CD14-positive monocyte (primary cell): ENCODE data around the gene LAMB1. TPM values are rescaled to one million over a fixed set of nuclear protein-coding genes. Genes with fewer than 3 reads are reported as not detected.

Source experiments
- DNase-seq, 3 donors: peaks; one replicate each; pipeline ENCODE4 v3.0.0-alpha.2; 2011 to 2022
- H2AFZ ChIP-seq: 2 replicates; pipeline ENCODE4 v1.6.0; 2012; ENCODE audit warnings: mild to moderate bottlenecking, low read depth, low read length, inconsistent platforms; ENCODE audit not compliant: insufficient read depth, poor library complexity, severe bottlenecking
- H3K27ac ChIP-seq, 2 donors: 1 replicate in 1 of 2; 2 replicates in 1 of 2; pipeline ENCODE4 v1.5.1; 2012 to 2013; ENCODE audit warnings: low read length in 2 of 2, control low read depth in 1 of 2, inconsistent platforms in 1 of 2, low read depth in 1 of 2, mild to moderate bottlenecking in 1 of 2
- H3K27me3 ChIP-seq, 2 donors: one replicate each; pipeline versions ENCODE4 v1.6.0 to v1.6.1; 2011 to 2013; ENCODE audit warnings: low read length in 2 of 2; ENCODE audit not compliant: control insufficient read depth in 2 of 2, insufficient read depth in 2 of 2
- H3K36me3 ChIP-seq, 2 donors: replicated peaks in 1 of 2; 1 replicate in 1 of 2; 2 replicates in 1 of 2; pipeline versions ENCODE4 v1.5.1 to v1.6.1; 2012 to 2013; ENCODE audit warnings: low read length in 2 of 2, control low read depth in 1 of 2, inconsistent platforms in 1 of 2, mild to moderate bottlenecking in 1 of 2; ENCODE audit not compliant: insufficient read depth in 2 of 2, control insufficient read depth in 1 of 2
- H3K4me1 ChIP-seq, 2 donors: 1 replicate in 1 of 2; 2 replicates in 1 of 2; pipeline versions ENCODE4 v1.5.1 to v1.6.1; 2012 to 2013; ENCODE audit warnings: low read length in 2 of 2, control low read depth in 1 of 2, inconsistent platforms in 1 of 2, mild to moderate bottlenecking in 1 of 2, moderate library complexity in 1 of 2; ENCODE audit not compliant: insufficient read depth in 2 of 2, control insufficient read depth in 1 of 2
- H3K4me2 ChIP-seq: replicated peaks from 2 replicates; pipeline ENCODE3; 2012; ENCODE audit warnings: low read length, moderate library complexity, mild to moderate bottlenecking; ENCODE audit not compliant: poor library complexity, severe bottlenecking; ENCODE audit errors: extremely low read depth
- H3K4me3 ChIP-seq, 3 experiments: fragments of 200-600 bp in 1 of 3; sonication (generic) in 1 of 3; replicated peaks in 1 of 3; 1 replicate in 2 of 3; 2 replicates in 1 of 3; pipeline ENCODE4 v1.5.1; 2011 to 2013; ENCODE audit warnings: low read length in 3 of 3, mild to moderate bottlenecking in 3 of 3, control low read depth in 2 of 3, low read depth in 2 of 3, inconsistent platforms in 1 of 3, moderate library complexity in 1 of 3
- H3K79me2 ChIP-seq: 2 replicates; pipeline ENCODE4 v1.6.0; 2012; ENCODE audit warnings: mild to moderate bottlenecking, control low read depth, inconsistent platforms, low read length, moderate library complexity; ENCODE audit not compliant: insufficient read depth
- H3K9ac ChIP-seq: 2 replicates; pipeline ENCODE4 v1.6.0; 2017; ENCODE audit warnings: low read length, mild to moderate bottlenecking; ENCODE audit not compliant: insufficient read depth, poor library complexity, severe bottlenecking
- H3K9me3 ChIP-seq, 2 donors: replicated peaks in 1 of 2; 1 replicate in 1 of 2; 2 replicates in 1 of 2; pipeline versions ENCODE4 v1.5.1 to v1.6.1; 2012 to 2013; ENCODE audit warnings: low read length in 2 of 2, control low read depth in 1 of 2; ENCODE audit not compliant: control insufficient read depth in 1 of 2, insufficient read depth in 1 of 2
- H4K20me1 ChIP-seq: 2 replicates; pipeline ENCODE4 v1.6.0; 2012; ENCODE audit warnings: mild to moderate bottlenecking, low read length, control low read depth, moderate library complexity; ENCODE audit not compliant: insufficient read depth
- H3K27ac Mint-ChIP-seq, 7 donors: one replicate each; pipeline ENCODE4 v1.8.0; 2020; ENCODE audit warnings: mild to moderate bottlenecking in 7 of 7, mixed read lengths in 7 of 7, moderate library complexity in 6 of 7, inconsistent platforms in 2 of 7
- H3K27me3 Mint-ChIP-seq, 3 donors: one replicate each; pipeline ENCODE4 v1.8.0; 2021 to 2022; ENCODE audit warnings: low read depth in 3 of 3, mild to moderate bottlenecking in 3 of 3, mixed read lengths in 3 of 3, moderate library complexity in 3 of 3, inconsistent platforms in 1 of 3
- H3K36me3 Mint-ChIP-seq, 2 donors: one replicate each; pipeline ENCODE4 v1.8.0; 2020; ENCODE audit warnings: mixed read lengths in 2 of 2, inconsistent platforms in 1 of 2, mild to moderate bottlenecking in 1 of 2
- H3K4me1 Mint-ChIP-seq: one replicate; pipeline ENCODE4 v1.8.0; 2020; ENCODE audit warnings: mild to moderate bottlenecking, mixed read lengths
- H3K4me3 Mint-ChIP-seq, 2 donors: one replicate each; pipeline ENCODE4 v1.8.0; 2020; ENCODE audit warnings: mild to moderate bottlenecking in 2 of 2, mixed read lengths in 2 of 2, moderate library complexity in 1 of 2
- H3K9me3 Mint-ChIP-seq, 7 donors: one replicate each; pipeline ENCODE4 v1.8.0; 2020 to 2022; ENCODE audit warnings: mixed read lengths in 7 of 7, mild to moderate bottlenecking in 6 of 7, moderate library complexity in 6 of 7, inconsistent platforms in 2 of 7
- CTCF ChIP-seq: fragments of 200-600 bp; IDR thresholded peaks from one replicate; pipeline ENCODE4 v1.8.0; 2022; ENCODE audit warnings: antibody characterized with exemption, mild to moderate bottlenecking
- WGBS: methylation state at CpG from one replicate; pipeline ENCODE4 v1.1.5; 2013; ENCODE audit warnings: missing lambda C conversion rate; ENCODE audit not compliant: insufficient coverage; 5-methylcytosine and 5-hydroxymethylcytosine counted together
- intact Hi-C, 2 donors: fragments of 100-400 bp; cut with micrococcal nuclease; formaldehyde crosslinking; loops; one replicate each; pipeline versions ENCODE4 v1.15.0 to v1.15.1; 2023
- polyA plus RNA-seq, 3 donors: library from polyadenylated mRNA; depleted of rRNA in 1 of 3; unstranded in 2 of 3; stranded (reverse) in 1 of 3; fragments of 300-500 nt in 2 of 3; fragments of >200 nt in 1 of 3; fragmentation: Illumina TruSeq in 2 of 3; gene quantifications; 1 replicate in 2 of 3; 2 replicates in 1 of 3; pipeline ENCODE4 v1.2.3, GENCODE V29; 2012 to 2021

The LAMB1 gene
- polyA plus RNA-seq, 3 donors = 0.42 TPM; not detected in 2

DNA sequence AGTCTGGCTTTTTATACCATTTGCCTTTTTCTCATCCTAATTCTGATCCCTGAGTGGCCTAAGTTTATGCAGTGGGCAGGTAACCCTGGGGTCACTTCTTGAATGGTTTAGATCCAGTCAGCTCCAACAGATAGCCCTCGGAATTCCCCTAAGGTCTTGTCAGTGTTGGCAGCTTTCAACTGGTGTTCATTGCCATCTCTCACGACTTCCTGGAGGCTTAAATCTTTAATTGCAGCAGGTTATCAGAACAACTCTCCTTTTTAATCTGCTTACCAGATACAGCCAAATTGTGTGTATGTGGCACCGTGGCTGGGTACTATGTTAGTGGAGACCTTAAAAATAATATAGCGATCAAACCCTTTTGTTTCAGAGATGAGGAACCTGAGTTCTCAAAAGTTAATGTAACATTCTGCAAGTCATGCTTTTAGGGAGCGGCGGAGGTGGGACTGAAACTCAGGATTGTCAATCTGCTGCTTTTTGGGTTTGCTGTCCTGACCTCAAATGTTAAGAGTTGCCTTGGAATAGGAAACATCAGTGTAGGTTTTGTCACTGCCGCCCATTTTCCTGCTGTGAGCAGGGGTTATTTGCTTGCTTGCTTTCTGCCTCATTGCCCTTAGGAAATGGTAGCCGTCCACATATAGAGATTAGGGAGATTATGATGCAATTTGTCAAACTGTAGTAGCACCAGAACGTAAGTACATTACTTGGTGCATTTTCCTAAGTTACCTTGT is 111.2 kb downstream of the LAMB1 start:
- H3K27me3 Mint-ChIP-seq = peaks cover 0 to 3% (median 0%) of the 10 kb centered on the region in 3 donors
- Histone ChIP-seq H3K9ac (peak overlapping the region; percentile 96), H3K27me3 (no peaks in the 10 kb centered on the region), H3K27ac (peak overlapping the region; percentile 86 to 95), H3K9me3 (peaks cover 0 to 2% of the 10 kb centered on the region in 2 donors), H3K4me1 (peaks cover 27 to 34% of the 10 kb centered on the region in 2 donors), H2AFZ (peak overlapping the region; percentile 88), H3K4me3 (peak overlapping the region; percentile 43 to 80 (median 54)), H4K20me1 (peaks cover 35% of the 10 kb centered on the region), H3K36me3 (peaks cover 28 to 40% of the 10 kb centered on the region in 2 donors), H3K4me2 (peak overlapping the region; percentile 88), H3K79me2 (peaks cover 55% of the 10 kb centered on the region)
- DNase-seq = peak; percentile 31 to 71 (median 32)
- H3K27ac Mint-ChIP-seq = peak overlapping the region; percentile 99 to 100 (median 100)
- 5% methylated on average over 3 of the region's 9 CpGs for WGBS
- no peak for TF ChIP-seq CTCF
- peaks cover 3 to 13% (median 7%) of the 10 kb centered on the region in 7 donors for H3K9me3 Mint-ChIP-seq
- H3K4me1 Mint-ChIP-seq = peaks cover 36% of the 10 kb centered on the region
- peak overlapping the region; percentile 94 to 97 for H3K4me3 Mint-ChIP-seq
- intact Hi-C loops = loop anchor here (5.0 to 10.0 kb wide), 3 partner anchors 150 to 727 kb away; partner anchors contain the start of genes CBLL1 (in 1 of the 2), COG5 (in 1 of the 2), DUS4L (in 1 of the 2) and HBP1 (in 1 of the 2)
- H3K36me3 Mint-ChIP-seq = peaks cover 35 to 38% of the 10 kb centered on the region in 2 donors

DNA sequence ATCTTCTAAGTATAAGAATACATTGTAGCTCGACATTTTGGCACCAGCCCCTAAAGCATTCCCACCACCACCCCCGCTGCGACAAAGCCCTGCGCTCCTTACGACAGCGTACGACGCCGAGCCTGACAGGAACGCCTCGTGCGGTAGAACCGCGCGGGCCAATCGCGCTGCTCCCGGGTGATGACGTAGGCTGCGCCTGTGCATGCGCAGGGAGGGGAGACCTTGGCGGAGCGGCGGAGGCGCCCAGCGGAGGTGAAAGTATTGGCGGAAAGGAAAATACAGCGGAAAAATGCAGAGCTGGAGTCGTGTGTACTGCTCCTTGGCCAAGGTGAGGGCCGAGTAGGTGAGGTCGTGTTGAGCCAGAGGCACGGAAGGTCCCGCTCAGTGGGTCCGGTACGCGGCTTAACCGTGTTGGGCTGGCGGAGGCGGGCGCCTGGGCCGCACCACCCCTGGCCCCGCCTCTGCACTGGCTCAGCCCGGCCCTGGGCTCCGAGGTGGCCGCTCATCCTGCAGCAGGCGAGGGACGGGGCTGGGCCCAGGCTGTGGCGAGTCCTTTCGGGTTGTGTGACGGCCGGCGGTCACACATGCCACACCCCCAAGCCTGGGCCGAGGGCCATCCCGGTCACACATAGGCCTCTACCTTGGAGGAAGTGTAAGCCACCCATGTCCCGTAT is 111.9 kb downstream of the LAMB1 start, which contains the start of gene DLD:
DLD (plus strand) TSS at position 222 of the 674 bp plus-strand sequence; CDS start at position 290, 68 bp downstream.
- peak; percentile 87 to 91 (median 91) for DNase-seq
- peaks cover 28 to 32% of the 10 kb centered on the region in 2 donors for H3K36me3 Mint-ChIP-seq
- peaks cover 27 to 34% of the 10 kb centered on the region in 2 donors for H3K4me1 ChIP-seq
- peaks cover 0 to 3% (median 0%) of the 10 kb centered on the region in 3 donors for H3K27me3 Mint-ChIP-seq
- H3K4me2 ChIP-seq = peak within 1 kb of the TSS; percentile 88
- peaks cover 3 to 13% (median 7%) of the 10 kb centered on the region in 7 donors for H3K9me3 Mint-ChIP-seq
- under 1% methylated on average over 52 of the region's 55 CpGs for WGBS
- H3K27ac ChIP-seq = peak within 1 kb of the TSS; percentile 86 to 95
- H3K4me3 ChIP-seq = peak within 1 kb of the TSS; percentile 43 to 80 (median 54)
- peak within 1 kb of the TSS; percentile 96 for H3K9ac ChIP-seq
- no peak for TF ChIP-seq CTCF
- peak within 1 kb of the TSS; percentile 88 for H2AFZ ChIP-seq
- intact Hi-C loops = loop anchor here (5.0 to 10.0 kb wide), 3 partner anchors 149 to 726 kb away; partner anchors contain the start of genes CBLL1 (in 1 of the 2), COG5 (in 1 of the 2), DUS4L (in 1 of the 2) and HBP1 (in 1 of the 2)
- peaks cover 33% of the 10 kb centered on the region for H3K4me1 Mint-ChIP-seq
- peaks cover 24 to 33% of the 10 kb centered on the region in 2 donors for H3K36me3 ChIP-seq
- H3K27me3 ChIP-seq = no peaks in the 10 kb centered on the region
- peaks cover 0 to 2% of the 10 kb centered on the region in 2 donors for H3K9me3 ChIP-seq
- peaks cover 28% of the 10 kb centered on the region for H4K20me1 ChIP-seq
- H3K4me3 Mint-ChIP-seq = peak within 1 kb of the TSS; percentile 94 to 97
- peaks cover 48% of the 10 kb centered on the region for H3K79me2 ChIP-seq
- H3K27ac Mint-ChIP-seq = peak within 1 kb of the TSS; percentile 99 to 100 (median 100)
